Breast epithelium (tissue), 3 donors: Measurements from ENCODE around the gene CAV1.

Experiments
- POLR2A ChIP-seq: fragments of 450-650 bp; IDR thresholded peaks from one replicate; pipeline ENCODE4 v1.6.1; 2016; ENCODE audit warnings: antibody characterized with exemption, mild to moderate bottlenecking, moderate library complexity
- POLR2AphosphoS5 ChIP-seq, 3 donors: sonication (generic); formaldehyde crosslinking; IDR thresholded peaks; one replicate each; pipeline ENCODE4 v1.6.1; 2017; ENCODE audit warnings: antibody characterized with exemption in 3 of 3
- TF ChIP-seq, protein P1 (sequence below), 3 donors: fragments of 450-650 bp; IDR thresholded peaks; one replicate each; pipeline ENCODE4 v1.5.1; 2016 to 2017; ENCODE audit warnings: antibody characterized with exemption in 3 of 3, mild to moderate bottlenecking in 3 of 3, moderate library complexity in 3 of 3

DNA sequence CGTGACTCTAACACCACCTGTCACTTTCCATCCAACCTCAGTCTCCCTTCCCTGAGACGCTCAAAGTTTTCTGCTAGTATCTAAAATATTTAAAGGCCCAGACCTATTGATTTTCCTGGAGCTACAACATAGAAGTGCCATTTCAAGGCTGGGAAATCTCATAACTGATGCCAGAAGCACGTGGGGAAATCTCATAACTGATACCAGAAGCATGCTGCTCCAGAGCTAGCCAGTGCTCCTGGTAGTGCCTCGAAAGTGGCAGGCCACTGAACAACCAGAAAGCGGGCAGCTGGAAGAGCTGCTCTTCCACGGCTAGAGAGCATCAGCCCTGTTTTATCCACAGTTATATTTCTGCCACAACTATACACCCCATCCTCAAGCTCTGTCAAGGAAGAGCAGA lies 72.5 kb downstream of the CAV1 start:
- TF ChIP-seq, protein P1, sequence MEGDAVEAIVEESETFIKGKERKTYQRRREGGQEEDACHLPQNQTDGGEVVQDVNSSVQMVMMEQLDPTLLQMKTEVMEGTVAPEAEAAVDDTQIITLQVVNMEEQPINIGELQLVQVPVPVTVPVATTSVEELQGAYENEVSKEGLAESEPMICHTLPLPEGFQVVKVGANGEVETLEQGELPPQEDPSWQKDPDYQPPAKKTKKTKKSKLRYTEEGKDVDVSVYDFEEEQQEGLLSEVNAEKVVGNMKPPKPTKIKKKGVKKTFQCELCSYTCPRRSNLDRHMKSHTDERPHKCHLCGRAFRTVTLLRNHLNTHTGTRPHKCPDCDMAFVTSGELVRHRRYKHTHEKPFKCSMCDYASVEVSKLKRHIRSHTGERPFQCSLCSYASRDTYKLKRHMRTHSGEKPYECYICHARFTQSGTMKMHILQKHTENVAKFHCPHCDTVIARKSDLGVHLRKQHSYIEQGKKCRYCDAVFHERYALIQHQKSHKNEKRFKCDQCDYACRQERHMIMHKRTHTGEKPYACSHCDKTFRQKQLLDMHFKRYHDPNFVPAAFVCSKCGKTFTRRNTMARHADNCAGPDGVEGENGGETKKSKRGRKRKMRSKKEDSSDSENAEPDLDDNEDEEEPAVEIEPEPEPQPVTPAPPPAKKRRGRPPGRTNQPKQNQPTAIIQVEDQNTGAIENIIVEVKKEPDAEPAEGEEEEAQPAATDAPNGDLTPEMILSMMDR (IDR thresholded peaks at IDR 0.05): no peak
- TF ChIP-seq POLR2A: no peak
- TF ChIP-seq POLR2AphosphoS5 (IDR thresholded peaks at IDR 0.05): no peak
